HG03354 (cell line): ENCODE data around the gene USPL1.
"Not testable (repeated sequence)": the region's sequence is repeated elsewhere in the genome, so short reads cannot be mapped to it uniquely, and the experiment has no call there.

ENCODE experiments used
- ATAC-seq: cut with Tn5 transposase; IDR thresholded peaks from one replicate; pipeline ENCODE4 v1.9.1; 2021; ENCODE audit warnings: mild to moderate bottlenecking; ENCODE audit not compliant: unreplicated experiment, poor library complexity, severe bottlenecking

The USPL1 gene

GRCh38 chr13:30617315-30618185 lies at the start of gene USPL1:
Gene USPL1, plus strand, starts transcription at chr13:30617920. Its CDS starts 3,221 bp downstream, at chr13:30621141.
- ATAC-seq, result peak; percentile 89

DNA sequence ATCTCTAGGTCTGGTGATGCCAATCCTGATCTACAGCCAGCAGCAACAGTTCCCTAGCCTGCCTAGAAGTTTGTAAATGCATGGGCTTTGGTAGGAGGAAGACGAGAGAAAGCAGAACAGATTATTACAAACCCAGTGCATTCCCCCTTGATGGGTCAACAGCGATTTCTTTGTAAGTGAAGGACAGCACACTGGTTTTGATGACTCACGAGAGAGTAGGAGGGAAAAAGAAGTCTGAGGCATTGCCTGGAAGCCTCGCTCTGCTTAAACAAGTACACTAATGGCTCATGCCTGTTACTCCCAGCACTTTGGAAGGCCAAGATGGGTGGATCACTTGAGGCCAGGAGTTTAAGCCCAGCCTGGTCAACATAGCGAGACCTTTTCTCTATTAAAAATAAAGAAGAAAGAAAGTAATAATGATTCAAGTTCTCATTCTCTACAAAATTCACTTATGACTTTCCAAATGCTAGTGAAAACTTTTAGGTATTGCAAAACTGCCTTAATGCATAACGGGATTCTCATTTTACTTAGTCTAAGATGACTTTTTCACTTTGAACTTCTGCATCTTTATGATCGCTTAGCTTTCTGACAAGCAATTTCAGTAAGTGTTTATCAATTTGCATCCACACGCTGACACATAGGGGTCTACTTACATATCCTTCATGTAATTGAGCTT lies 47.7 kb upstream of the USPL1 start:
- no peak for ATAC-seq

GRCh38 chr13:30570691-30571090 lies 47.0 kb upstream of the USPL1 start:
- ATAC-seq, result no peak

DNA sequence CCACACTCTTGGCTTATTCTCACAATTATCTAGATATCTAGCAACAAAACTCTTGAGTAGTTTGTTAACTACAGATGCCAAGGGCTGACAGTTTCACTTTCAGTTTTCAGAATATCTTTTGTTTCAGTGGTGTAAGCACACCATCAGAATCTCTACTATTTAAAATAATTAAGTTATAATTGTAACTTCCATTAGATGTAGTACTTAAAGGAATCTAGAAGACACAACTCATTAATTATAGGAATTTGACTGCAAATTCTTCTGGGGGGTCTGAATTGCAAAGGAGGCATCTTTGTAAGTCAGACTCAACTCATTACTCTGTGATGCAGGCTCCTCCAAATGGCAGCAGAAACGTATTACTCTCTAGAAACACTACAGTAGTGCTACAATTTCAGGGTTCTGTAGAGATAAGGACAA lies 44.9 kb upstream of the USPL1 start:
- peak; percentile 75 for ATAC-seq

DNA sequence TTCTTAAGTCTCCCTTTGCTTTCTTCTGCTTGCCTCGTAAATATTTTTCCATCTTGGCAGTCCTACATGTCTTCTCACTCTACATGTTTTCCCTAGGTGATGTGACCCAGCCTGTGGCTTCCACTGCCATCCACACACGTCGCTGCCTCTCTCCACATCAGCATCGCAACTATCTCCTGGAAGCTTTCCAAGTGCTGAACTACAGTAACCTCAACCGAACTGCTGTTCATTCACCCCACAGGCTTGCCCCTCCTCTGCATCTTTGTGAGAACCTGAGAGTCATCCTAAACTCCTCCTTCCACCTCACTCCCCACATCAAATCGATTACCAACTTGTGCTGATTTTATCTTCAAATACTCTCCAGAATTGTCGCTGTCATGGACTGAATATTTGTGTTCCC lies 41.2 kb upstream of the USPL1 start:
- no peak for ATAC-seq

DNA sequence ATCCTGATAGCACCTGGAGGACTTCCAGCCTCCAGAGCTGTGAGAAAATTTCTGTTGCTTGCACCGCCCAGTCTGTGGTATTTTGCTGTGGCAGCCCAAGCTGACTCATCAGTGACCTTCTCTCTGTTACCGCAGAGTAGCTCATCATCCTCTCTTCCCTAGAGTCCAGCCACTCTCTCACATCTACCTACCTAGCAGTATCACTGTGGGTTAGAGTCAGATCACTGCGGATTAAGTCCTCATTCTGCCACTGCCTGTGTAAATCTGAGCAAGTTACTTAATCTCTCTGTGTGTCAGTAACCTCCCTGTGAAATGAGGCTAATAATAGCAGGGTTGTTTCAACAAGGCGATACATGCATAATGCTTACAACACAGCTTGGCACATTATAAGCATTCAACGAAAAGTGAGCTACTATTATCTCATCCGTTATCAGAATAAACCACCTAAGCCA lies 40.3 kb upstream of the USPL1 start:
- ATAC-seq, result peak; percentile 76

DNA sequence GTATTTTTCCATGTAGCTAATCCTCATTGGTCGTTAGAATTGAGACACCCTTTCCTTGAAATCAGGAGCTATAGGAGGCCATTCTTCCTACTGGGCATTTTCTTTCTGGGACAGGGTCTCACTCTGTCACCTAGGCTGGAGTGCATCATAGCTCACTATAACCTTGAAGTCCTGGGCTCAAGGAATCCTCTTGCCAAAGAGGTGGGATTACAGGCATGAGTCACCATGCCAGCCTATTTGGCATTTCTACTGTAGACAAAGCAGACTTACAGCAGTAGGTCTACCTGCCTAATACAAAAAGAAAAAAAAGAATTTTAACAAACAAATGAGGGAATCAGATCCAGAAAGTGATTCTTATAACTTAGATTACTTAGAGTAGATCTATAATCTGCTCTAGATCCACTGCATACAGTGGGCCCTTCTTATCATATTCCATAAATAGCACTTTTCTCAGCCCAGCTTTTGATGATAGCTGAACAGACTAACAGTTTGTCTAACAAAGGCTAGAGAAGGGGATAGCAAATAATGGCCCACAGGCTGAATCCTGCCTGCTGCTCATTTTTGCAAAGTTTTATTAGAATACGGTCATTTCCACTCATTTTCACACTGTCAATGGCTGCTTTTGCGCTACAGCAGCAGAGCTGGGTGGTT lies 36.7 kb upstream of the USPL1 start:
- no peak for ATAC-seq

GRCh38 chr13:30581582-30581981 lies 36.1 kb upstream of the USPL1 start:
- ATAC-seq, result no peak

DNA sequence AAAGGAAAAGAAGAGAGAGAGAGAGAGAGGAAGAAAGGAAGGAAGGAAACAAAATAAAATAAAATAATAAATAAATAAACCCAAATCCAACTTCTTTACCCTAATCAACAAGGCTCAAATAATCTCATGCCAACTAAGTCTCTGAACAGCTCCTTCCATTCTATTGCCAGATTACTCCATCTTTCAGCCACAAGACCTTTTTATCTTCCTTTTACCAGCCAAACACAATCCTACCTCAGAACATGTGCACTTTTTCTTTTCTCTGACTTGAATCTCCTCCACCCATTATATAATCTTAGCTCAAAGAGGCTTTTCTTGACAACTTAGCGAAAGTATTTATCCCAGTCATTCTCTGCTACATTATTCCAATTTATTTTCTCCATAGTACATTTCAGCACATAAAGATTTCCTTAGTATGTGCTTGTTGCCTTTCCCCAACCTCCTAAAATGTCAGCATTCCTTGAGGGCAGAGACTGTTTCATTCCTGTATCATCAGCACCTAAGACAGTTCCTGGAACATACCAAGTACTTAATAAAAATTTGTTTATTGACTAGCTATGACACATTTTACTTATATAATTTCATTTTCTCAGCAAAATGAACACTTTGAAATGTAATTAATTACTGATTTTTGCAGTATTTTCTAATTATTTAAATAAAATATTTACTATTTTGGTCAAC lies 33.5 kb upstream of the USPL1 start:
- ATAC-seq, result no peak

DNA sequence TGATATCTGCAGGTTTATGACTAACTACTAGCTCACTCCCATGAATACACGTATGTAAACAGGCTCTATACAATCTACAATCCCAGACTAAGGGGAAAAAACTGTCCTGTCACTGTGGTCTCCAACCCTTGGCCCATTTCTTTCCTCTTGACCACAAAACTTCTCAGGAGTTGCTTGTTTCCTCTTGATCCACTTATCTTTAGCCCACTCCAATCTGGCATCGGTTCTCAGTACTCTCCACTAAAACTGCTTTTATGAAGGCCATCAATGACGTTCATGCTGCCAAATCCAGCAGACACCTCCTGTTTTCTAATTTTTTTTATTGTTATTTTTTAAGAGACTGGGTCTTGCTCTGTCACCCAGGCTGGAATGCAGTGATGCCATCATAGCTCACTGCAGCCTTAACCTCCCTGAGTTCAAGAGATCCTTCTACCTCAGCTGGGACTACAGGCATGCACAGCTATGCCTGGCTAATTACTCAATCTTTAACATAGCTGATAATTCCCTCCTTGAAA lies 31.9 kb upstream of the USPL1 start:
- no peak for ATAC-seq

GRCh38 chr13:30587231-30587630 lies 30.5 kb upstream of the USPL1 start:
- no peak for ATAC-seq

- no peak for ATAC-seq
Observed at GRCh38 chr13:30587739-30588138, 30.0 kb upstream of the USPL1 start.

- ATAC-seq, result no peak
Observed at GRCh38 chr13:30593001-30593400, 24.7 kb upstream of the USPL1 start.

DNA sequence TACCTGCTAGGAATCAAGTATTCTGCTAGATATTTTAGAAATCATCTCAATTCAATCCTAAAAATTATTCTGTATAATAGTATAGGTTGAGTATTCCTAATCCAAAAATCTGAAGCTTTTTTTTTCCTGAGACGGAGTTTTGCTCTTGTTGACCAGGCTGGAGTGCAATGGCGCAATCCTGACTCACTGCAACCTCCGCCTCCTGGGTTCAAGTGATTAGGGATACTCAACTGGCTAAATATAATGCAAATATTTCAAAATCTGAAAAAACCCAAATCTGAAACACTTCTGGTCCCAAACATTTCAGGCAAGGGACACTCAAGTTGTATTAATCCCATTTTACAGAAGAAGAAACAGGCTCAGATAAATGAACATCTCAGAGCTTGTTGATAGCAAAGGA lies 17.2 kb upstream of the USPL1 start:
- no peak for ATAC-seq

- no peak for ATAC-seq
Observed at GRCh38 chr13:30601836-30602235, 15.9 kb upstream of the USPL1 start.

GRCh38 chr13:30605052-30605451 lies 12.7 kb upstream of the USPL1 start:
- ATAC-seq, result no peak

- not testable (repeated sequence) for ATAC-seq
Observed at GRCh38 chr13:30607186-30607585, 10.5 kb upstream of the USPL1 start.

- peak; percentile 99 for ATAC-seq
Observed at GRCh38 chr13:30607908-30608307, 9.8 kb upstream of the USPL1 start.

DNA sequence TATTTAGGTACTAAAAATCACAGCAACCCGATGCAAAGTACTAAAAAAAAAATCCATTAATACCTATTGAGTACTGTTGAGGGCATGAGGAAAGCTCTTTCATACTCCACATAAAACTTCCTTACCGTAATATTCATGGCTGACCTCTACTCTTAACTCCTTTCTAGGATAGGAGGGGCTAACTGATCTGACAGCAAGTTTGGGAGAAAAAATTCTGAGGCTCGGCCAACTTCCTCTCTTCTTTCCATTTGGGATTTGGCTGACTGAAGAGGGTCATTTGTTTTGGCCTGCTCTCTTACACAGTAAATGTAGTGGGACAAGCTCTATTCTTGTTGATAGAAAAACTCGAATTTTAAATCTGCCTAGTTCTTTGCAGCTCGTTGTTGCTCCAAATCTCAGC lies 9.4 kb upstream of the USPL1 start:
- ATAC-seq, result no peak

DNA sequence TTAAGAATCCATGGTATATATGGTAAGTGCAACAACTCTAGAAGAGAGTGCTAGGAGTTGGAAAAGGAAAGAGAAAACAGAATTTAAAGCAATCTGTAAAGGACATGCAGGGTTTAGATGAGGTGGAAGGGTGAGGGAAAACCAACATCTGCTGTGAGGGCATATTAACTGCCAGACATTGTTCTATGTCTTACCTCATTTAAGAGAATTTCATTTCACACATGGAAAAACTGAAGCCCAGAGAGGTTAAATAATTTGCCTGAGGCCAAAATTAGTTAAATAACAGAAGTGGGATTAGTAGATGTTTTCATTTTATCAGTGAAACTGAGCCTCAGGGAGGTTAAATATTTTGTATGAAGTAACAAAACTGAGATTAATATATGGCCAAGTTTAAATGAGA lies 7.4 kb upstream of the USPL1 start:
- ATAC-seq, result no peak
